WERI-Rb-1 (cell line): ENCODE data around the gene CCDC183.
"Not testable (repeated sequence)": the region's sequence is repeated elsewhere in the genome, so short reads cannot be mapped to it uniquely, and the experiment has no call there.

Experiments used
- DNase-seq: peaks from one replicate; pipeline ENCODE4 v3.0.0-alpha.2; 2020
- H3K27ac ChIP-seq: fragments of 250-450 bp; sonication (Bioruptor Pico); 2 replicates; pipeline ENCODE4 v1.5.1; 2020; ENCODE audit warnings: mild to moderate bottlenecking, moderate library complexity
- H3K27me3 ChIP-seq: fragments of 250-450 bp; sonication (Bioruptor Pico); 2 replicates; pipeline ENCODE4 v1.5.1; 2021; ENCODE audit warnings: mild to moderate bottlenecking, low read depth, moderate library complexity; ENCODE audit not compliant: insufficient read depth, severe bottlenecking
- H3K36me3 ChIP-seq: fragments of 250-450 bp; sonication (Bioruptor Pico); 2 replicates; pipeline ENCODE4 v1.5.1; 2020; ENCODE audit warnings: mild to moderate bottlenecking, moderate library complexity
- H3K4me3 ChIP-seq: 2 replicates; pipeline ENCODE4 v1.5.1; 2011; ENCODE audit warnings: low read depth, mild to moderate bottlenecking, control low read depth, low read length
- H3K9me3 ChIP-seq: fragments of 250-450 bp; sonication (Bioruptor Pico); 2 replicates; pipeline ENCODE4 v1.5.1; 2021; ENCODE audit warnings: mild to moderate bottlenecking, moderate library complexity; ENCODE audit not compliant: severe bottlenecking
- TF ChIP-seq, protein P1 (sequence below): IDR thresholded peaks from 2 replicates; pipeline ENCODE4 v1.5.1; 2011; ENCODE audit warnings: low read depth, mild to moderate bottlenecking, control low read depth, inconsistent platforms, low read length

Gene CCDC183

DNA sequence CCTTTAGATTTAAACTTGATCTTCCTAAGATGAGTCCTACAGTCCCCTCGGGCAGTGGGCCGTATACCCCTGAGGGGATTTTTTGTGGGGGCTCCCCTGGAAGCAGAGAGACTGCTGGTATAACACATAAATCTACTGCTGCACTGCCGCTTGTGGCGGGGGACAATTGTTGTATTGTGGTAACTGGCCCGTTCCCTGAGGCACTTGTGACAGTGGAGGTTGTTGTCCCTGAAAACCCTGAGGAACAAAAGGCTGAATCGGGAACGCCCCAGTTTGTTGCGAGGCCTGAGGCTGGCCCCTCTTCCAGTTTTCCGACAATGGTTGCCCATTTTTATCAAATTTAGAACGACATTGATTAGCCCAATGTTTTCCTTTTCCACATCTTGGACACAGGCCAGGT lies 9.7 kb upstream of the CCDC183 start:
- TF ChIP-seq, protein P1, sequence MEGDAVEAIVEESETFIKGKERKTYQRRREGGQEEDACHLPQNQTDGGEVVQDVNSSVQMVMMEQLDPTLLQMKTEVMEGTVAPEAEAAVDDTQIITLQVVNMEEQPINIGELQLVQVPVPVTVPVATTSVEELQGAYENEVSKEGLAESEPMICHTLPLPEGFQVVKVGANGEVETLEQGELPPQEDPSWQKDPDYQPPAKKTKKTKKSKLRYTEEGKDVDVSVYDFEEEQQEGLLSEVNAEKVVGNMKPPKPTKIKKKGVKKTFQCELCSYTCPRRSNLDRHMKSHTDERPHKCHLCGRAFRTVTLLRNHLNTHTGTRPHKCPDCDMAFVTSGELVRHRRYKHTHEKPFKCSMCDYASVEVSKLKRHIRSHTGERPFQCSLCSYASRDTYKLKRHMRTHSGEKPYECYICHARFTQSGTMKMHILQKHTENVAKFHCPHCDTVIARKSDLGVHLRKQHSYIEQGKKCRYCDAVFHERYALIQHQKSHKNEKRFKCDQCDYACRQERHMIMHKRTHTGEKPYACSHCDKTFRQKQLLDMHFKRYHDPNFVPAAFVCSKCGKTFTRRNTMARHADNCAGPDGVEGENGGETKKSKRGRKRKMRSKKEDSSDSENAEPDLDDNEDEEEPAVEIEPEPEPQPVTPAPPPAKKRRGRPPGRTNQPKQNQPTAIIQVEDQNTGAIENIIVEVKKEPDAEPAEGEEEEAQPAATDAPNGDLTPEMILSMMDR = no peak
- Histone ChIP-seq H3K27me3 (no peaks in the 10 kb centered on the region), H3K4me3 (no peak overlapping the region), H3K27ac (no peak overlapping the region), H3K36me3 (no peaks in the 10 kb centered on the region), H3K9me3 (no peaks in the 10 kb centered on the region)
- no peak for DNase-seq

DNA sequence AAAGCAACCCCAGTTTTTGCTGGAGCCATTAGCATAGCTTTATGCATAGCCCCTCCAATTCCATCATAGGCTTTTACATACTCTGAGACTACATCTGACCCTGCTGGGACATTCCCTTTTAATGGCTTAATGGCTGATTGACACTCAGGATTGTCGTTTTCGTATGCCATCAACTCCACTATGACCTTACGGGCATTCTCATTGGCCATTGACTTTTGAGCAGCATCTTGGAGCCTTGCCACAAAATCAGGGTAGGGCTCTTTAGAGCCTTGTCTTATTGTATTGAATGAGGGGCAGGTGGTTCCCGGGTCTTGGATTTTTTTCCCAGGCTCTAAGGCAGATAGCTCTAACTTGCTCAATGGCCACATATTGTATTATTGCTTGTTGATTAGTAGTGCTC lies 9.2 kb upstream of the CCDC183 start:
- not testable (repeated sequence) for H3K27ac ChIP-seq, DNase-seq, H3K9me3 ChIP-seq

DNA sequence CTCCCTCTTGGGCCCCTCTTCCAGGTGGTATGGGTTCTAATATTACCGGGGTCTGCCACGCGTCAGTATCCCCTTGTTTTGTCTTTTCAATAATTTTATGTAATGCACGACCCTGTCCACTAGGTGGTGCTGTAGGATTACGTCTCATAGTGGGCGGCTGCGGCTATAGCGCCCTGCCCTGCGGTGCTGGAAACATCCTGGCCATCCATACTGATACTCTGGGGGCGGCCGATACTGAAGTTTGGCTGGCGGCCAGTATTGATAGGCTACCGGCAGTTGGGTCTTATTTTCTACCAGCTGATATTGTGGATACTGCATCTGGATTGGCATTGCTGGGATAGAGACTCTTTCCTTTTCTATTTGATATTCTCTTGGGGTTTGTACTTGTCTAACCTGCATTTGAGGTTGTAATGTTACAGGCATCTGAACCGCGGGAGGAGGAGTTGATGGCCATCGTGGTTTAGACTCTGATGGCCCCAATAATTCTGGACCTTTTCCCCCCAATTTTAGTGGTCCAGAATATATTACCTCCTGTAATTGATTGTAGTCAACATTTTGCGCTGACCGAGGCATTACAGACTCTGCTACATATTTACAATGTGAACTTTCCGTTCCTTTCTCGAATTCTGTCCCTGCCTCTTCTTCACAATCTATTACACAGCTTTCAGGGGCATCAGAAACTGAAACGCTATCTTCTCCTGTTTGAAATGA lies 8.3 kb upstream of the CCDC183 start:
- peak overlapping the region; percentile 89 for H3K27ac ChIP-seq
- H3K9me3 ChIP-seq = no peaks in the 10 kb centered on the region
- TF ChIP-seq, protein P1 = peak; percentile 70
- peaks cover 4% of the 10 kb centered on the region; the same call in 1 of the 2 replicates for H3K36me3 ChIP-seq
- H3K4me3 ChIP-seq = 0 out of 2 replicates have a peak overlapping the region, but pooled peaks have one; percentile 13
- H3K27me3 ChIP-seq = no peaks in the 10 kb centered on the region
- peak; percentile 77 for DNase-seq

More for the DNA sequence above, 9.2 kb upstream of the CCDC183 start:
- not testable (repeated sequence) for H3K36me3 ChIP-seq, H3K4me3 ChIP-seq, H3K27me3 ChIP-seq

DNA sequence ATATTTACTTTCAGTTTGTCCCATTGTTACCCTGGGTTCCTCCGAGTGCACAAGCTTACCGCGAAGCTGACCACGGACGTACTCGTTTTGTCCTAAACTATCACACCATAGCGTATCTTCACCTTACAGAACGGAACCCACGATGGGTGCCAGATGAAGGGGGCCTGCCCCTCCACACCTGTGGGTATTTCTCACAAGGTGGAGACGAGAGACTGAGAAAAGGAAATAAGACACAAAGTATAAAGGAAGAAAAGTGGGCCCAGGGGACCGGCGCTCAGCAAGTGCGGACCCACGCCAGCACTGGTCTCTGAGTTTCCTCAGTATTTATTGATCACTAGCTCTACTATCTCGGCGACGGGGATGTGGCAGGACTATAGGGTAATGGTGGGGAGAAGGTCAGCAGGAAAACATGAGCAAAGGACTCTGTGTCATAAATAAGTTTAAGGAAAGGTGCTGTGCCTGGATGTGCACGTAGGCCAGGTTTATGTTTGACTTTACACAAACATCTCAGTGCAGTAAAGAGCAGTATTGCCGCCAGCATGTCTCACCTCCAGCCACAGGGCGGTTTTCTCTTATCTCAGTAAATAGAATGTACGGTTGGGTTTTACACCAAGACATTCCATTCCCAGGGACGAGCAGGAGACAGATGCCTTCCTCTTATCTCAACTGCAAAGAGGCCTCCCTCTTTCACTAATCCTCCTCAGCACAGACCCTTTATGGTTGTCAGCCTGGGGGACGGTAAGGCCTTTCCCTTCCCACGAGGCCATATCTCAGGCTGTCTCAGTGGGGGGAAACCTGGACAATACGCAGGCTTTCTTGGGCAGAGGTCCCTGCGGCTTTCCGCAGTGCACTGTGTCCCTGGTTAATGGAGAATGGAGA lies 7.3 kb upstream of the CCDC183 start:
- H3K36me3 ChIP-seq, H3K9me3 ChIP-seq, H3K27me3 ChIP-seq: not testable (repeated sequence)
- peak; percentile 71 for DNase-seq
- H3K4me3 ChIP-seq = peak overlapping the region; percentile 2; the same call in 1 of the 2 replicates
- peak overlapping the region; percentile 89 for H3K27ac ChIP-seq

DNA sequence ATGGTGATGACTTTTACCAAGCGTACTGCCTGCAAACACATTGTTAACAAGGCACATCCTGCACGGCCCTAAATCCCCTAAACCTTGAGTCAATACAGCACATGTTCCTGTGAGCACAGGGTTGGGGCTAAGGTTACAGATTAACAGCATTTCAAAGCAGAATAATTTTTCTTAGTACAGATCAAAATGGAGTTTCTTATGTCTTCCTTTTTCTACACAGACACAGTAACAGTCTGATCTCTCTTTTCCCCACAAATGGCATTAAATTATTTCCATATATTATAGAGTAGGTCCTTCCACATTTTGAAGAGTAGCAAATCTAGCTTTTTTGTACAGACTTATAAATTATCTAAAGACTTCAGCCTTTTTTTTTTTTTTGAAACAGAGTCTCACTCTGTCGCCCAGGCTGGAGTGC lies 6.6 kb upstream of the CCDC183 start:
- Histone ChIP-seq H3K27me3 (no peaks in the 10 kb centered on the region), H3K4me3 (no peak overlapping the region), H3K36me3 (peaks cover 8% of the 10 kb centered on the region)

DNA sequence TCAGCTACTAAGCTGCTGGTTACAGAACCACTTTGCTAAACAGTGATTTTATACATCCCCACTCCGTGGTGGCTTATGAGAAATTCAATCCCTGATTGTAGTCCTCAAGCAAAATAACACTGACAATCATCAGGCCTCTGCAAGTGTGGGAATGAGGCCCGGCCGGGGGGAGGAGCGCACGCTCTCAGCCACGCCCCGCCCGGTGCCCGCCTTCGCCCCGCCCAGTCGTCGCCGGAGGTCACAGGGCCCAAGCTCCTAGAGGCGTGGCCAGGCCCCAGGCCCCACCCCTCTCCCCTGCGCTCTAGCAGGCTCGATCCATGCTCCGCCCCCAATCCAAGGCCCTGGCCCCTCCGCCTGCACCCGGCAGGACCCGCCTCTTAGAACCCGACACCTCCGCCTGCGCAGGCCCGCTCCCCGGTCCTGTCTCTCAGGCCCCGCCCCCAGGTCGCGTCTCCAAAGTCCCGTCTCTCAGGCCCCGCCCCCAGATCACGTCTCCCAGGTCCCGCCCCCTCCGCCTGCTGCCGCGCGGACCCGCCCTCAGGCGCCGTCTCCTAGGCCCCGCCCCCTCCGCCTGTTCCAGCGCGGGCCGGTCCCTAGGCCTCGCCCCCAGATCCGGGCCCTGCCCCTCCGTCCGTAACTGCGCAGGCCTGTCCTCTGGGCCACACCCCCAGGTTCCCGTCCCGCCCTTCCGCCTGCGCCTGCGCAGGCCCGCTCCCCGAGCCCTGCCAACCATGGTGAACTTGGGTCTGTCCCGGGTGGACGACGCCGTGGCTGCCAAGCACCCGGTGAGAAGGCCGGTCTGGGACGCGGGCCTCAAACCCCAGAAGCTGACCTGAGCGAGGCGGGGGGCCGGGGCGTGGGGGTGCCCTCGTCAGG lies 5.3 kb upstream of the CCDC183 start, which contains the start of gene TMEM141:
Gene TMEM141, plus strand, starts transcription at position 705 of the 876 bp plus-strand sequence. Its CDS starts 27 bp downstream, at position 732.
- TF ChIP-seq, protein P1 = no peak
- Histone ChIP-seq H3K9me3 (no peaks in the 10 kb centered on the region), H3K27ac (peak within 1 kb of the TSS; percentile 89), H3K4me3 (peak within 1 kb of the TSS; percentile 82), H3K27me3 (no peaks in the 10 kb centered on the region), H3K36me3 (peaks cover 8% of the 10 kb centered on the region)
- DNase-seq = peak; percentile 100

More for the DNA sequence above, 6.6 kb upstream of the CCDC183 start:
- Histone ChIP-seq H3K9me3 (no peaks in the 10 kb centered on the region), H3K27ac (peak overlapping the region; percentile 89)
- TF ChIP-seq, protein P1 = no peak
- DNase-seq = no peak
